ENCODE results near the gene IGFLR1. TPM values are rescaled to one million over a fixed set of nuclear protein-coding genes. Genes with fewer than 3 reads are reported as not detected.

Gene IGFLR1, protein sequence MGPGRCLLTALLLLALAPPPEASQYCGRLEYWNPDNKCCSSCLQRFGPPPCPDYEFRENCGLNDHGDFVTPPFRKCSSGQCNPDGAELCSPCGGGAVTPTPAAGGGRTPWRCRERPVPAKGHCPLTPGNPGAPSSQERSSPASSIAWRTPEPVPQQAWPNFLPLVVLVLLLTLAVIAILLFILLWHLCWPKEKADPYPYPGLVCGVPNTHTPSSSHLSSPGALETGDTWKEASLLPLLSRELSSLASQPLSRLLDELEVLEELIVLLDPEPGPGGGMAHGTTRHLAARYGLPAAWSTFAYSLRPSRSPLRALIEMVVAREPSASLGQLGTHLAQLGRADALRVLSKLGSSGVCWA
- 12.9 to 14.2 TPM (median 13.3 TPM) in 5 replicates for total RNA-seq (2022; extraction: Qiagen RNA extraction)

DNA sequence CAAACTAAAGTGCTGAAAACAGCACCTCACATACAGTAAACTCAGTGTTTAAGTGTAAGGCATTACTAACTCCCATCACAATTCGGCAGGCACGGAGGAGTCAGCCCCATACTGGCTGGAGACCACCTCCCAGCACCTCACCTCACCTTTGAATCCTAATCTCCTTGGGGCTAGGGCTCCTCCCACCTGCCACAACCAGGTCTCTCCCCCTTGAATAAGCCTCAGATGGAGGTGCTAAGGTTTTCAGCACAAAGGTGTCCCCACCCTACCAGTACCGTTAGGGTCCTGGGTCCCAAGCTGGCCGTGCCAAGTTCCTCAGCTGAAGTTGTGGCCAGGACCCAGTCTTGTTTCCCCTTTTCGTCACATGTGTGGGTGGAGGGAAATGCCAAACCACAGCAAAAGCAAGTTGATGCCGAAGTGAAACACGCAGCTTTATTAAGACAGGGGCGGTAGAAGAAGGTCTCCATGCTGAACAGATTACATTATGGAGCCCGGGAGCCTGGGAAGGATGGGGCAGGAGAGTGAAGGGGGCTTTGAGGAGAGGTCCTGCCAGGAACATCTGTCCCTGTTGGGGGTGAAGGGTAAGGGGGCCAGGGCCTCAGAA is at the start of gene IGFLR1:
TSS of gene IGFLR1 (minus strand) at position 332 of the 604 bp plus-strand sequence. CDS start 1,272 bp downstream, outside the sequence.

DNA sequence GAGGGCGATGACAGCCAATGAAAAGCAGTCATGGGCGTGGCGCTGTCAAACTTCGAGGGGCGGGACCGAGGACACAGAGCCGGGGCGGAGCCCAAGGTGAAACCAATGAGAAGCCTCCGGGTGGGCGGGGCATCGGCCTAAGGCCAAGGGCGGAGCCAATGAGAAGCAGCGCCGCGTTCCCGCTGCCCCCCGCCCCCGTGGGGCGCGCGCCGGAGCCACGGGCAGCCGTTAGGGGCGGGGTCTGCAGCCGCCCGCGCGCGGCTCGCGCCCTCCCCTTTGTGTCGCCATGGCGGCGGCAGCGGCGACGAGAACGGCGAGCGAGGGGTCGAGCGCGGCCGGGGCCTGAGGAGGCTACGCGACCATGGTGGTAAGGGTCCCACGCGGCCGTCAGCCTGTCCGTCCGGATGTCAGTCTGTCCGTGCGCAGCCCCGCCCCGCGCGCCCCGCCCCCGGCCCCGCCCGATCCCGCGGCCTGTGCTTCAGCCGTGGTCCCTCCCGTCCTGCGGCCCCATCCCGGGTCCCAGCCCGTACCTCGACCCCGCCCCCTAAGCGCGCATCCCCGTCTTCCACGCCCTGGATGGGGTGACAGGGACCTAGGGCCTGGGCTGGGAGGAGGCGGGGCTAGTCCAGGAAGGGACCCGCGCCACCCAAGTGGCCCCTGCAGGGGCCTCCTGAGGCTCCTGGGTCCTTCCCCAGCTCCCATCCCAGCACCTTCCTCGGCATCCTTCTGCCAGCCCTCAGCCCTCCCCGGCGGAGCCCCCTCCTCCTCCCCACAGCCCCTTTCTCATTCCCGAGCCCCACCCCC is 33.2 kb upstream of the IGFLR1 start, which contains the start of gene ARHGAP33:
TSS of gene ARHGAP33 (plus strand) at position 267 of the 804 bp plus-strand sequence. CDS start at position 362, 95 bp downstream.

DNA sequence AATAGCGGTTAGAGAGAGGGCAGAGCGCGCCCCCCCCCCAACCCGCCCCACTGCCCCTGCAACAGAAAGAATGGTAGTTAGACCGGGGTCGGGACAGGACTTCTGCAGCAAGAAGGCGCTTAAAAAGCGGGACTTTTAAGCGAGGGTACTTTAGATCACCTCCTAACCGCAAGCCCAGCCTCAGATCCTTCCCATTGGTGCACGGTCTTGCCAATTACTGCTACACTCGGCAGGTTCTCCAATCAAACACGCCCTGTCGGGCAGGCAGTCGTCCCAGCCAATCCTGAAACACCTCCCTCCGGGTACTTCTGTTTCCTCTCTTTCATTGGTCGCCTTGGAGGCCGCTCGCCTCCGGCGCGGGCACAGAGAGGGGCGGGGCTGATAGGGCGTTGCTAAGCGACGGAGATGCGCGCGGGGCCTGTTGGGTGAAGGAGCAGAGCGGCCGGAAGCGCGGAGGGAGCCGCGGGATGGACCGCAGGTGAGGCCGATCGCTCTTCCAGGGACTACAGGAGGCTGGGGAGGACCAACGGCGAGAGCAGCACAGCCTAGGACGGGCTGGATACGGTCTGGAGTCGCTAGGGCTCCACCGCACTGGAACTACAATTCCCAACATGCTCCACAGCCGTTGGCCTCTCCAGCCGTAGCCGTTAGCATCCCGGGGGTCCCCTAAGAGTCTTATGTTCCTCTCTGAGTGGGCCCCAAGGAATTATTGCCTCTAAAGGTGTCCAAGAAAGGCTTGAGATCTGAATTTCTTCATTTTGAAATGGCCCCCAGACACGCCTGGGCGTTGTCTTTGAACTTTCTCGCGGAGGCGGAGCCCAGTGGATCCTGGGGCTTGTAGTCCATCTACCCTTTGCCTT is 15.7 kb upstream of the IGFLR1 start, which contains the start of gene PROSER3:
TSS of gene PROSER3 (plus strand) at position 428 of the 860 bp plus-strand sequence. CDS start at position 468, 40 bp downstream.

DNA sequence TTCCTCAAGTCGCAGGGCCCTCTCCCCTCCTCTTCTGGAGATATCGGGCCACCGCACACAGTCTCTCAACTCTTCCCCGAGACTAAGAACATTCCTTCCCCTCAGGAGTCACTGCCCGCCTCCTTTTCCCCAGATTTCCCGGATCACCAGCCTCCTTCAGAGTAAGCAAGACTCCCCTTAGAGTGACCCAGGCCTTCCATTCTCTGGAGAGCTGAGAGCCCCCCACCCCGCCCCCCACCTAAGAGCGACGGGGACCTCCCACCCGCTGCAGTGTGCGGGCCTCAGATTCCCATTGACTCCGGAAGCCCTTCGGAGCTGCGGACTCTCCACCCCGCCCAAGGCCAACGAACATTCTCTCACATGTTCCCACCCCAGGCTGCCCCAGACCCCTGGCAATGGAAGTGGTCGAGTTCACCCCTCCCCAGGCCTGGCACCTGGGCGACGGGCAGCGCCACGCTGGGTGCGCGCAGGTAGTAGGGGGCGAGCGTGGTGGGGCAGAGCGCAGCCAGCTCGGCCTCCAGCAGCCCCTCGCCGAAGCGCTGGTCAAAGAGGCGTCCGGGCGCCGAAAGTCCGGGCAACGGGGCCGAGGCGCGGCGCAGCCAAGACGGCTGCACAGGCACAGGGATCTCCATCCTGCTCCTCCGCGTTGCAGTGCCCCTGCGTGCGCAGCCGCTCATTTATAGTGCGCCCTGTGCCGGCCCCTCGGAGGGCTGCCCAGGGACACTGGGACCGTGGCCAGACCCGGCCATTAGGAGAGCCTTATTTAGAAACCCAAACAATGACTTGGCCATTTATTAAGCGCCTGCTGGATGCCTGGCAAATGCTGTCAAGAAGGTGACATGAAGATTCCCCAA is 14.4 kb upstream of the IGFLR1 start, which contains the start of gene HSPB6:
TSS of gene HSPB6 (minus strand) at position 653 of the 854 bp plus-strand sequence. CDS start at position 632, 21 bp downstream.

DNA sequence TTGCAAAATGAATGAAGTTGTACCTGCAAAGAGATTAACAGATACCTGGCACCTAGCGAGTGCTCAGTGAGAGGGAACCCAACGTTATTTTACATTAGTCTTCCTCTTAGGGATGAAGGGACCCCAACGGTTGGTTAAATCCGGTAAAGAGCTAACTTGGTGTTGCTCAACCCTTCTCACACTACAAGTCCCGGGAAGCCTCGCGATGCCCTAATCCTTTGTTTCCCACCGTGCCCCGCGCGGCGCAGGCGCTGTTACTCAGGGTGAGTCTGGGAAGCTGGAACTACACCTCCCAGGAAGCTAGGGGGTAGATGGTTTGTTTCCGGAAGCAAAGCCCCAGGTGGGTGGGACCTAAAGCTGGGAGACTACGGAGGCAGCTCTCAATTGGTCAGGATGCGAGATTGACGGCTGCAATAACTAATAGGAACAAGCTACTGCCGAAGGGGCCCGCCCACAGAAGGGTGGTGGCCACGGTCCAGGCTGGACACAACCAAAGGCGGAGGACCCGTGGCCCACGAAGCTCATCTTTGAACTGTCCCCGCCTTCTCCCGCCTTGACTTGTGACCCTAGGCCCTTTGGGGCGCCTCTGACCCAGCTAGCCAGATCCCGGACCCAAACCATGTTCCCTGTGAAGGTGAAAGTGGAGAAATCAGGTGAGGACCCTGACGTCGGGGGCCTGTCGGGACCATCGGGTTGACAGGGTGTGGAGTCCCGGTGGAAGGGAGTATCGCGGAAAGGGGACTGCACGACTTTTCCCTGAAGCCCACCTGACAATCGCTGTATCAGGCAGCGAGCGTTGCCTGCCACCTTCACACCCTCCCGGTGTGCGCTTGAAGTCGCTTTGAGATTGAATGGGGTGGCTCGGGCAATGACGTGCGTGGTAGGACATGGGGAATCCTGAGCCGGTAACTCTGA is 6.1 kb upstream of the IGFLR1 start, which contains the start of gene LIN37:
TSS of gene LIN37 (plus strand) at position 471 of the 915 bp plus-strand sequence. CDS start at position 620, 149 bp downstream.

DNA sequence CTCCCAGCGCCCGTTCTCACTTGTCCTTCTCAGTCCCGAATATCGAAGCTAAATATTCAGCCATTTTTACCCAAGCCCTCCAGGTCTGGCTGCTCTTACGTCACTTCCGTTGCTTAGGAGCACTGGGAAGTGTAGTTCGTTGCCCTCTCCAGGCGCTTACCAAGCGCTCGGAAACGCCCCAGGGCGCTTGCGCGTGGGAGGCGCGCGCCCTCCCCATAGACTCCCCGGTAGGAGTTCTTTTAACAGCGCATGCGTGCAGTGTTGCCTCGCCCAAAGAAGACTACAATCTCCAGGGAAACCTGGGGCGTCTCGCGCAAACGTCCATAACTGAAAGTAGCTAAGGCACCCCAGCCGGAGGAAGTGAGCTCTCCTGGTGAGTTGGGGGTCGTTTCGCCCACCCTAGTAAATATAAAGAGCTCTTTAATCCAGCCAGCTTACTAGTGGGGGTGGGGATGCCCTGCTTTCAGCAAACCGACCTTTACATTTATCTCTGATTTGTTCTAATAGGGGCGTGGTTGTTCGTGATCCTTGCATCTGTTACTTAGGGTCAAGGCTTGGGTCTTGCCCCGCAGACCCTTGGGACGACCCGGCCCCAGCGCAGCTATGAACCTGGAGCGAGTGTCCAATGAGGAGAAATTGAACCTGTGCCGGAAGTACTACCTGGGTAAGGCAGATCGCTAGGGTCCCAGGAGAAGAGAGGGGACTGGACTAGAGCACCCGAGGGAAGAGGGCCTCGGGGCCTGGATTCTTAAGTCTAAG is 3.3 kb upstream of the IGFLR1 start, which contains the start of the genes PSENEN and U2AF1L4:
TSS of gene PSENEN (plus strand) at position 324 of the 759 bp plus-strand sequence. CDS start at position 604, 280 bp downstream.
TSS of gene U2AF1L4 (minus strand) at position 91 of the 759 bp plus-strand sequence. CDS start at position 64, 27 bp downstream.

DNA sequence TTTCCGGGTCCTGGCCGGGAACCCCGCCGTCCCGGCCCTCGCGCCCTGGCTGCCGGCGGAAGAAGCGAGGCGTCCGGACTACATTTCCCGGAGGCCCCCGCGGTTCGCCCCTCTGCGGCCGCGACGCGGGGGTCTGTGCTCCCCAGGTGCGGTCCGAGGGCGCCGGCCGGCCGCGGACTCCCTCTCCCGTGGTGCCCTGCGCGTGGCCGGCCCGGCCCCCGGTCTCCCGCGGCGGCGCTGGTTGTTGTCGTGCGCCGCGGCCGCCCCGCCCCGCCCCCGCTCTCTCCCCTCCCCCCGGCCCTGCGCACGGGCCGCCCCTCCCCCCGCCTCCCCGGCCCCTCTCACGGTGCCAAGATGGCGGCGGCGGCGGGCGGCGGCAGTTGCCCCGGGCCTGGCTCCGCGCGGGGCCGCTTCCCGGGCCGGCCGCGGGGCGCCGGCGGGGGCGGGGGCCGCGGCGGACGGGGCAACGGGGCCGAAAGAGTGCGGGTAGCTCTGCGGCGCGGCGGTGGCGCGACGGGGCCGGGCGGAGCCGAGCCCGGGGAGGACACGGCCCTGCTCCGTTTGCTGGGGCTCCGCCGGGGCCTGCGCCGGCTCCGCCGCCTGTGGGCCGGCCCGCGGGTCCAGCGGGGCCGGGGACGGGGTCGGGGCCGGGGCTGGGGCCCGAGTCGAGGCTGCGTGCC is 24.4 kb downstream of the IGFLR1 start, which contains the start of gene KMT2B:
TSS of gene KMT2B (plus strand) at position 339 of the 680 bp plus-strand sequence. CDS start at position 355, 16 bp downstream.

DNA sequence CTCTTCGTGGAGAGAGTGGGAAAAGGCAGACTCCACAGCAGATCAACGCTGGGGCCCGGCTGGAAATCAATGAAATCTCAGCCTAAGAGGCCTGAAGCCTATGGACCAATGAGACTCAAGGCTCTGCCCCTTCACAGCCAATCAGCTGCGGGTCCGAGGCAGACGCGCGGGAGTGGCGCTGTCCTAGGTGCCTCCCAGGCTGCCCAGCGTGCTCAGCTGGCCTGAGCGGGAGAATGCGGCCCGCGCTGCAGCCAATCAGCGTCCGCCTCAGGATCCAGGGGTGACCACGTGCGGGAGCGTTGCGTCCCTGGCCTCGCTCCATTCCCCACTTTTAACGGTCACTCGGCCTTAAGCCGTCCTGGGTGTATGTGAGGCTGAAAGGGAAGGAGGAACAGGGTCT is 38.0 kb downstream of the IGFLR1 start, which contains the start of gene ZBTB32:
TSS of gene ZBTB32 (plus strand) at position 341 of the 400 bp plus-strand sequence. CDS start 10,069 bp downstream, outside the sequence.

Other genes starting within 250 kb of the IGFLR1 start
- 34.1 to 42.4 TPM (median 35.8 TPM) in 5 replicates for gene DMKN, start 228.8 kb downstream of the IGFLR1 start, total RNA-seq (2022; extraction: Qiagen RNA extraction)
- gene SBSN, start 214.1 kb downstream of the IGFLR1 start, total RNA-seq (2022; extraction: Qiagen RNA extraction), result 2.5 to 3.1 TPM (median 3.0 TPM) in 5 replicates
- not detected in 5 replicates for gene GAPDHS, start 209.0 kb downstream of the IGFLR1 start, total RNA-seq (2022; extraction: Qiagen RNA extraction)
- 350 to 462 TPM (median 443 TPM) in 5 replicates for gene TMEM147, start 196.8 kb downstream of the IGFLR1 start, total RNA-seq (2022; extraction: Qiagen RNA extraction)
- not detected in 5 replicates for gene ATP4A, start 178.8 kb downstream of the IGFLR1 start, total RNA-seq (2022; extraction: Qiagen RNA extraction)
- gene PMIS2, start 156.3 kb downstream of the IGFLR1 start, total RNA-seq (2022; extraction: Qiagen RNA extraction), result not detected in 5 replicates
- gene HAUS5, start 129.7 kb downstream of the IGFLR1 start, total RNA-seq (2022; extraction: Qiagen RNA extraction), result 12.1 to 18.6 TPM (median 17.4 TPM) in 5 replicates
- 144 to 216 TPM (median 212 TPM) in 5 replicates for gene RBM42, start 113.4 kb downstream of the IGFLR1 start, total RNA-seq (2022; extraction: Qiagen RNA extraction)
- 1.6 to 3.1 TPM (median 2.4 TPM) in 5 replicates for gene ETV2, start 100.7 kb downstream of the IGFLR1 start, total RNA-seq (2022; extraction: Qiagen RNA extraction)
- 1,293 to 1,487 TPM (median 1,363 TPM) in 5 replicates for gene COX6B1, start 94.1 kb downstream of the IGFLR1 start, total RNA-seq (2022; extraction: Qiagen RNA extraction)
- 0.51 to 1.1 TPM (median 0.91 TPM) in 5 replicates for gene UPK1A, start 75.9 kb downstream of the IGFLR1 start, total RNA-seq (2022; extraction: Qiagen RNA extraction)
- gene ZBTB32, start 37.9 kb downstream of the IGFLR1 start, total RNA-seq (2022; extraction: Qiagen RNA extraction), result 0.03 TPM in 1 of 5 replicates, not detected in the others
- gene KMT2B, start 24.4 kb downstream of the IGFLR1 start, total RNA-seq (2022; extraction: Qiagen RNA extraction), result 47.4 to 63.8 TPM (median 61.5 TPM) in 5 replicates
- 26.6 to 31.3 TPM (median 28.4 TPM) in 5 replicates for gene U2AF1L4, start 3.0 kb upstream of the IGFLR1 start, total RNA-seq (2022; extraction: Qiagen RNA extraction)
- gene PSENEN, start 3.2 kb upstream of the IGFLR1 start, total RNA-seq (2022; extraction: Qiagen RNA extraction), result 285 to 335 TPM (median 294 TPM) in 5 replicates
- gene LIN37, start 6.1 kb upstream of the IGFLR1 start, total RNA-seq (2022; extraction: Qiagen RNA extraction), result 18.3 to 28.2 TPM (median 25.9 TPM) in 5 replicates
- 0.12 to 0.29 TPM (median 0.19 TPM) in 5 replicates for gene HSPB6, start 14.6 kb upstream of the IGFLR1 start, total RNA-seq (2022; extraction: Qiagen RNA extraction)
- gene PROSER3, start 15.7 kb upstream of the IGFLR1 start, total RNA-seq (2022; extraction: Qiagen RNA extraction), result 23.1 to 33.0 TPM (median 27.3 TPM) in 5 replicates
- gene ARHGAP33, start 33.1 kb upstream of the IGFLR1 start, total RNA-seq (2022; extraction: Qiagen RNA extraction), result 4.3 to 9.2 TPM (median 6.5 TPM) in 5 replicates
- 0.22 to 0.36 TPM (median 0.24 TPM) in 4 of 5 replicates, not detected in the other for gene PRODH2, start 70.4 kb upstream of the IGFLR1 start, total RNA-seq (2022; extraction: Qiagen RNA extraction)
- gene NPHS1, start 110.1 kb upstream of the IGFLR1 start, total RNA-seq (2022; extraction: Qiagen RNA extraction), result 0.32 to 0.84 TPM (median 0.46 TPM) in 5 replicates
- 0.32 to 0.69 TPM (median 0.49 TPM) in 5 replicates for gene KIRREL2, start 114.5 kb upstream of the IGFLR1 start, total RNA-seq (2022; extraction: Qiagen RNA extraction)
- gene APLP1, start 126.1 kb upstream of the IGFLR1 start, total RNA-seq (2022; extraction: Qiagen RNA extraction), result 62.9 to 100 TPM (median 98.2 TPM) in 5 replicates
- 6.6 to 10.3 TPM (median 7.4 TPM) in 5 replicates for gene NFKBID, start 158.1 kb upstream of the IGFLR1 start, total RNA-seq (2022; extraction: Qiagen RNA extraction)
- 0.28 to 0.76 TPM (median 0.62 TPM) in 4 of 5 replicates, not detected in the other for gene HCST, start 160.1 kb upstream of the IGFLR1 start, total RNA-seq (2022; extraction: Qiagen RNA extraction)
- not detected in 5 replicates for gene TYROBP, start 165.8 kb upstream of the IGFLR1 start, total RNA-seq (2022; extraction: Qiagen RNA extraction)
- 15.6 to 25.9 TPM (median 22.3 TPM) in 5 replicates for gene LRFN3, start 193.9 kb upstream of the IGFLR1 start, total RNA-seq (2022; extraction: Qiagen RNA extraction)